Measurements from ENCODE around the gene GALNT17. TPM values are rescaled to one million over a fixed set of nuclear protein-coding genes. Genes with fewer than 3 reads are reported as not detected.

GALNT17 gene
- total RNA-seq, 1 experiment from 2014 or later, result not detected

DNA sequence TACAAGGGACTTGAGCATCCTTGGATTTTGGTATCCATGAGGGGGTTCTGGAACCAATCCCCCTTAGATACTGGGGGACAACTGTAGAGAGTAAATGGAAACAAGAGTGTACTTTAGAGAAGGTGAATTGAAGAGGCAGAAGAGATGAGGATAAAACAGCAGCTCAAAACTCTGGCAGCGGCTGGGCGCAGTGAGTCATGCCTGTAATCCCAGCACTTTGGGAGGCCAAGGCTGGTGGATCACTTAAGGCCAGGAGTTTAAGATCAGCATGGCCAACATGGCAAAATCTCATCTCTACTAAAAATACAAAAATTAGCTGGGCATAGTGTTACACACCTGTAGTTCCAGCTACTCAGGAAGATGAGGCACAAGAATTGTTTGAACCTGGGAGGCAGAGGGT, 218.7 kb downstream of the GALNT17 start:
- no TSS peak for BruUV-seq (replicated peaks)
- no peaks in the 10 kb centered on the region for H3F3A ChIP-seq (ENCODE audit: low read length, unreplicated experiment)
- no peak overlapping the region for H3K4me3 ChIP-seq (ENCODE audit: low read length)
- no peaks in the 10 kb centered on the region for H3K9me2 ChIP-seq (replicated peaks; ENCODE audit: low read length)
- H3K4me2 ChIP-seq (ENCODE audit: low read length), result no peak overlapping the region
- H3K27me3 ChIP-seq (ENCODE audit: low read length), result no peaks in the 10 kb centered on the region
- H4K20me1 ChIP-seq (ENCODE audit: low read length), result no peaks in the 10 kb centered on the region
- no peak overlapping the region for H2AFZ ChIP-seq (ENCODE audit: low read length)
- DNase-seq, result no peak
- intact Hi-C loops (cut with micrococcal nuclease), result no loop called here
- no peaks in the 10 kb centered on the region for H3K36me3 ChIP-seq (ENCODE audit: low read depth, low read length)
- no peak overlapping the region for H3K9ac ChIP-seq (ENCODE audit: low read length)
- no peak overlapping the region for H3K27ac ChIP-seq (ENCODE audit: low read length)
- CTCF ChIA-PET, result no interaction called here
- no peaks in the 10 kb centered on the region; the same call in 1 of the 2 replicates for H3K9me3 ChIP-seq (ENCODE audit: low read length)
- TF ChIP-seq, protein P1, sequence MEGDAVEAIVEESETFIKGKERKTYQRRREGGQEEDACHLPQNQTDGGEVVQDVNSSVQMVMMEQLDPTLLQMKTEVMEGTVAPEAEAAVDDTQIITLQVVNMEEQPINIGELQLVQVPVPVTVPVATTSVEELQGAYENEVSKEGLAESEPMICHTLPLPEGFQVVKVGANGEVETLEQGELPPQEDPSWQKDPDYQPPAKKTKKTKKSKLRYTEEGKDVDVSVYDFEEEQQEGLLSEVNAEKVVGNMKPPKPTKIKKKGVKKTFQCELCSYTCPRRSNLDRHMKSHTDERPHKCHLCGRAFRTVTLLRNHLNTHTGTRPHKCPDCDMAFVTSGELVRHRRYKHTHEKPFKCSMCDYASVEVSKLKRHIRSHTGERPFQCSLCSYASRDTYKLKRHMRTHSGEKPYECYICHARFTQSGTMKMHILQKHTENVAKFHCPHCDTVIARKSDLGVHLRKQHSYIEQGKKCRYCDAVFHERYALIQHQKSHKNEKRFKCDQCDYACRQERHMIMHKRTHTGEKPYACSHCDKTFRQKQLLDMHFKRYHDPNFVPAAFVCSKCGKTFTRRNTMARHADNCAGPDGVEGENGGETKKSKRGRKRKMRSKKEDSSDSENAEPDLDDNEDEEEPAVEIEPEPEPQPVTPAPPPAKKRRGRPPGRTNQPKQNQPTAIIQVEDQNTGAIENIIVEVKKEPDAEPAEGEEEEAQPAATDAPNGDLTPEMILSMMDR (conservative IDR thresholded peaks at IDR 0.05; ENCODE audit: low read depth, low read length), result no peak
- no peak for TF ChIP-seq EZH2phosphoT487 (IDR thresholded peaks at IDR 0.05; ENCODE audit: borderline replicate concordance, low read length)
- TF ChIP-seq EZH2 (IDR thresholded peaks at IDR 0.05; ENCODE audit: low read length, unreplicated experiment), result no peak
- POLR2A ChIA-PET (ENCODE audit: unreplicated experiment), result no interaction called here
- no peaks in the 10 kb centered on the region for H3K79me2 ChIP-seq (ENCODE audit: low read length)
- no peak for ATAC-seq
- no peaks in the 10 kb centered on the region for H3K4me1 ChIP-seq (ENCODE audit: insufficient read depth, low read length)

DNA sequence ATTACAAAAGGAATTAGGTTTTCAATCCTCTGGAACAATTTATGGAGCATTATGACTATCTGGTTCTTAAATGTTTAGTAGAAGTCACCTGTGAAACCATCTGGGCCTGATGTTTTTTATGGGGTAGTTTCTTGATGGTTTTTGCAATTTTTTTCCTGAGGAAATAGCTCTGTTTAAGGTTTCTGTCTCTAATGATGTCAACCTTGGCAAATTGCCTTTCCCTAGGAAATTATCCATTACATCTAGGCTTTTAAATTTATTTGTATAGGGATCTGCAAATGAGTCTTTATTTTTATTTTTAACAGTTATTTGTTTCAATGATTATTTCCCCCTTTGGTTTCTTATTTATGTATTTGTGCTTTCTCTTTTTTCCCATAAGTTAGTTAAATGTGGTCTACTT, 222.8 kb downstream of the GALNT17 start:
- TF ChIP-seq, protein P1 (conservative IDR thresholded peaks at IDR 0.05; ENCODE audit: low read depth, low read length), result no peak
- TF ChIP-seq EZH2 (IDR thresholded peaks at IDR 0.05; ENCODE audit: low read length, unreplicated experiment), result no peak
- TF ChIP-seq EZH2phosphoT487 (IDR thresholded peaks at IDR 0.05; ENCODE audit: borderline replicate concordance, low read length), result no peak
- no peak overlapping the region for H3K4me2 ChIP-seq (ENCODE audit: low read length)
- ATAC-seq (no peak), DNase-seq (no peak)
- CTCF ChIA-PET, result no interaction called here
- no peaks in the 10 kb centered on the region; the same call in 1 of the 2 replicates for H3K9me3 ChIP-seq (ENCODE audit: low read length)
- POLR2A ChIA-PET (ENCODE audit: unreplicated experiment), result no interaction called here
- no peaks in the 10 kb centered on the region for H3K4me1 ChIP-seq (ENCODE audit: insufficient read depth, low read length)
- no peak overlapping the region for H3K9ac ChIP-seq (ENCODE audit: low read length)
- no peaks in the 10 kb centered on the region for H3K27me3 ChIP-seq (ENCODE audit: low read length)
- H3K27ac ChIP-seq (ENCODE audit: low read length), result no peak overlapping the region
- no peak overlapping the region for H2AFZ ChIP-seq (ENCODE audit: low read length)
- H4K20me1 ChIP-seq (ENCODE audit: low read length), result no peaks in the 10 kb centered on the region
- BruUV-seq (replicated peaks), result no TSS peak
- no peaks in the 10 kb centered on the region for H3K9me2 ChIP-seq (replicated peaks; ENCODE audit: low read length)
- H3F3A ChIP-seq (ENCODE audit: low read length, unreplicated experiment), result no peaks in the 10 kb centered on the region
- H3K36me3 ChIP-seq (ENCODE audit: low read depth, low read length), result no peaks in the 10 kb centered on the region
- no peak overlapping the region for H3K4me3 ChIP-seq (ENCODE audit: low read length)
- H3K79me2 ChIP-seq (ENCODE audit: low read length), result no peaks in the 10 kb centered on the region
- intact Hi-C loops (cut with micrococcal nuclease), result no loop called here

DNA sequence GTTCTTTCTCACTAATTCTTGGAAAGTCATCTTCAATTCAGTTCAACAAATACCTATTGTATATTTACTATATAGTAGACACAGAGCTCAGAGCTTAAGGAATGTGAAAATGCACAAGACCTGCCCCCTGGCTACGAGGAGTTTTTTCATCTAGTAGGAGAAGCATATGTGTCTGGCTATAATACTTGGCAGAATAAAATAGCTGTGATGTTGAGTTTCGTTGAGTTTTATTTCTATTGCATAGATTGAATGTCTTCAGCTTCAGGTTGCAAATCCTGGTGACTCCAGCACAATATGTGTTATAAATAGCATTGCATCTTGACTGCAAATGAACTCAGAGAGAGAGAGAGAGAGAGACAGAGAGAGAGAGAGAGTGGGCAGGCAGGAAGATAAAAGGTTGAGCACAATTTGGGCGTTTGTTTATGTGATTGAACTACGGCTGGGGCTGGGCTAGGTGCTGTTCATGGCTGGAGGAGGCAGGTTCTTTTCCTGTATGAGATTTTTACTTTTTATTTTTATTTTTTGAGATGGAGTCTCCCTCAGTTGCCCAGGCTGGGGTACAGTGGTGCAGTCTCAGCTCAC, 229.6 kb downstream of the GALNT17 start:
- TF ChIP-seq EZH2phosphoT487 (IDR thresholded peaks at IDR 0.05; ENCODE audit: borderline replicate concordance, low read length) (no peak), EZH2 (IDR thresholded peaks at IDR 0.05; ENCODE audit: low read length, unreplicated experiment) (no peak)
- TF ChIP-seq, protein P1 (conservative IDR thresholded peaks at IDR 0.05; ENCODE audit: low read depth, low read length), result no peak
- ATAC-seq (no peak), DNase-seq (no peak)
- Histone ChIP-seq H3K4me2 (ENCODE audit: low read length) (no peak overlapping the region), H3F3A (ENCODE audit: low read length, unreplicated experiment) (no peaks in the 10 kb centered on the region), H2AFZ (ENCODE audit: low read length) (no peak overlapping the region), H4K20me1 (ENCODE audit: low read length) (no peaks in the 10 kb centered on the region), H3K27me3 (ENCODE audit: low read length) (no peaks in the 10 kb centered on the region), H3K4me3 (ENCODE audit: low read length) (no peak overlapping the region), H3K36me3 (ENCODE audit: low read depth, low read length) (no peaks in the 10 kb centered on the region), H3K9me3 (ENCODE audit: low read length) (0 out of 2 replicates have a peak, but pooled peaks cover 5% of the 10 kb centered on the region), H3K79me2 (ENCODE audit: low read length) (no peaks in the 10 kb centered on the region), H3K9ac (ENCODE audit: low read length) (no peak overlapping the region), H3K27ac (ENCODE audit: low read length) (no peak overlapping the region), H3K9me2 (replicated peaks; ENCODE audit: low read length) (no peaks in the 10 kb centered on the region), H3K4me1 (ENCODE audit: insufficient read depth, low read length) (no peaks in the 10 kb centered on the region)
- no TSS peak for BruUV-seq (replicated peaks)
- ChIA-PET POLR2A (ENCODE audit: unreplicated experiment) (no interaction called here), CTCF (no interaction called here)
- intact Hi-C loops (cut with micrococcal nuclease), result no loop called here
